ENCODE measurements around the gene NELFCD. TPM values are rescaled to one million over a fixed set of nuclear protein-coding genes. Genes with fewer than 3 reads are reported as not detected.
"Not testable (repeated sequence)": the region's sequence is repeated elsewhere in the genome, so short reads cannot be mapped to it uniquely, and the experiment has no call there.

Gene NELFCD
- total RNA-seq, 1 experiment from 2014 or later = 50.0 TPM

- DNase-seq (ENCODE audit: low read depth in 1 of 2, low spot score in 2 of 2) = no peak
- Histone ChIP-seq H3K27ac (no peak overlapping the region), H3K4me3 (no peak overlapping the region), H3K36me3 (no peaks in the 10 kb centered on the region), H3K9me3 (replicated peaks) (no peaks in the 10 kb centered on the region), H3K4me1 (replicated peaks) (no peaks in the 10 kb centered on the region), H3K27me3 (replicated peaks) (peaks cover 8% of the 10 kb centered on the region; the same call in 1 of the 2 replicates)
These were observed 17.9 kb upstream of the NELFCD start for GRCh38 chr20:58963060-58963584.

- not testable (repeated sequence) for H3K4me3 ChIP-seq; DNase-seq (ENCODE audit: low read depth in 1 of 2, low spot score in 2 of 2); H3K9me3 ChIP-seq (replicated peaks); H3K36me3 ChIP-seq; H3K4me1 ChIP-seq (replicated peaks); H3K27ac ChIP-seq
- H3K27me3 ChIP-seq (replicated peaks) = peaks cover 10% of the 10 kb centered on the region
These were observed 17.1 kb upstream of the NELFCD start for GRCh38 chr20:58963922-58964321.

GRCh38 chr20:58965270-58966064 is 15.6 kb upstream of the NELFCD start:
- no peak for DNase-seq (ENCODE audit: low read depth in 1 of 2, low spot score in 2 of 2)
- peaks cover 10% of the 10 kb centered on the region for H3K27me3 ChIP-seq (replicated peaks)
- H3K4me1 ChIP-seq (replicated peaks) = no peaks in the 10 kb centered on the region
- no peak overlapping the region for H3K27ac ChIP-seq
- 0 out of 2 replicates have a peak, but pooled peaks cover 3% of the 10 kb centered on the region for H3K9me3 ChIP-seq (replicated peaks)
- H3K4me3 ChIP-seq = no peak overlapping the region
- no peaks in the 10 kb centered on the region for H3K36me3 ChIP-seq

- Histone ChIP-seq H3K27ac (no peak overlapping the region), H3K9me3 (replicated peaks) (0 out of 2 replicates have a peak, but pooled peaks cover 3% of the 10 kb centered on the region), H3K4me3 (no peak overlapping the region), H3K36me3 (no peaks in the 10 kb centered on the region), H3K27me3 (replicated peaks) (peaks cover 10% of the 10 kb centered on the region), H3K4me1 (replicated peaks) (no peaks in the 10 kb centered on the region)
- no peak for DNase-seq (ENCODE audit: low read depth in 1 of 2, low spot score in 2 of 2)
These were observed 13.2 kb upstream of the NELFCD start for GRCh38 chr20:58967652-58968429.

- H3K27ac ChIP-seq = no peak overlapping the region
- H3K27me3 ChIP-seq (replicated peaks) = peaks cover 6% of the 10 kb centered on the region
- no peak for DNase-seq (ENCODE audit: low read depth in 1 of 2, low spot score in 2 of 2)
- H3K4me1 ChIP-seq (replicated peaks) = no peaks in the 10 kb centered on the region
- H3K9me3 ChIP-seq (replicated peaks) = 0 out of 2 replicates have a peak, but pooled peaks cover 3% of the 10 kb centered on the region
- H3K4me3 ChIP-seq = no peak overlapping the region
- no peaks in the 10 kb centered on the region for H3K36me3 ChIP-seq
These were observed 11.6 kb upstream of the NELFCD start for GRCh38 chr20:58969439-58969838.

- H3K4me1 ChIP-seq (replicated peaks) = no peaks in the 10 kb centered on the region
- peaks cover 3% of the 10 kb centered on the region for H3K27me3 ChIP-seq (replicated peaks)
- 0 out of 2 replicates have a peak, but pooled peaks cover 3% of the 10 kb centered on the region for H3K9me3 ChIP-seq (replicated peaks)
- H3K27ac ChIP-seq = no peak overlapping the region
- no peak overlapping the region for H3K4me3 ChIP-seq
- DNase-seq (ENCODE audit: low read depth in 1 of 2, low spot score in 2 of 2) = no peak
- no peaks in the 10 kb centered on the region for H3K36me3 ChIP-seq
These were observed 10.9 kb upstream of the NELFCD start for GRCh38 chr20:58970146-58970545.

- Histone ChIP-seq H3K27ac (no peak overlapping the region), H3K4me3 (no peak overlapping the region)
- DNase-seq (ENCODE audit: low read depth in 1 of 2, low spot score in 2 of 2) = no peak
These were observed 9.6 kb upstream of the NELFCD start for GRCh38 chr20:58971429-58971828.

GRCh38 chr20:58973179-58973578 is 7.9 kb upstream of the NELFCD start:
- no peak overlapping the region for H3K4me3 ChIP-seq
- H3K27ac ChIP-seq = no peak overlapping the region
- H3K9me3 ChIP-seq (replicated peaks) = 0 out of 2 replicates have a peak, but pooled peaks cover 3% of the 10 kb centered on the region
- no peak for DNase-seq (ENCODE audit: low read depth in 1 of 2, low spot score in 2 of 2)
- no peaks in the 10 kb centered on the region for H3K36me3 ChIP-seq
- no peaks in the 10 kb centered on the region for H3K4me1 ChIP-seq (replicated peaks)
- peaks cover 3% of the 10 kb centered on the region for H3K27me3 ChIP-seq (replicated peaks)

More at GRCh38 chr20:58971429-58971828, 9.6 kb upstream of the NELFCD start:
- H3K4me1 ChIP-seq (replicated peaks) = no peaks in the 10 kb centered on the region
- 0 out of 2 replicates have a peak, but pooled peaks cover 3% of the 10 kb centered on the region for H3K9me3 ChIP-seq (replicated peaks)
- H3K27me3 ChIP-seq (replicated peaks) = peaks cover 3% of the 10 kb centered on the region
- H3K36me3 ChIP-seq = no peaks in the 10 kb centered on the region

- no peak overlapping the region for H3K4me3 ChIP-seq
- no peak overlapping the region for H3K27ac ChIP-seq
- H3K9me3 ChIP-seq (replicated peaks) = 0 out of 2 replicates have a peak, but pooled peaks cover under 1% of the 10 kb centered on the region
- no peaks in the 10 kb centered on the region for H3K36me3 ChIP-seq
- H3K4me1 ChIP-seq (replicated peaks) = no peaks in the 10 kb centered on the region
- H3K27me3 ChIP-seq (replicated peaks) = peaks cover under 1% of the 10 kb centered on the region
- DNase-seq (ENCODE audit: low read depth in 1 of 2, low spot score in 2 of 2) = no peak
These were observed 7.2 kb upstream of the NELFCD start for GRCh38 chr20:58973866-58974265.

- no peak for DNase-seq (ENCODE audit: low read depth in 1 of 2, low spot score in 2 of 2)
- no peak overlapping the region for H3K4me3 ChIP-seq
- H3K27ac ChIP-seq = no peak overlapping the region
- H3K4me1 ChIP-seq (replicated peaks) = no peaks in the 10 kb centered on the region; the same call in 1 of the 2 replicates
- no peaks in the 10 kb centered on the region for H3K36me3 ChIP-seq
- no peaks in the 10 kb centered on the region for H3K27me3 ChIP-seq (replicated peaks)
- no peaks in the 10 kb centered on the region for H3K9me3 ChIP-seq (replicated peaks)
These were observed 5.7 kb upstream of the NELFCD start for GRCh38 chr20:58975353-58975752.

- Histone ChIP-seq H3K4me1 (replicated peaks) (peaks cover 4% of the 10 kb centered on the region), H3K27me3 (replicated peaks) (no peaks in the 10 kb centered on the region), H3K9me3 (replicated peaks) (no peaks in the 10 kb centered on the region; the same call in 1 of the 2 replicates), H3K36me3 (peaks cover 1% of the 10 kb centered on the region; the same call in 1 of the 2 replicates), H3K4me3 (no peak overlapping the region), H3K27ac (no peak overlapping the region)
- DNase-seq (ENCODE audit: low read depth in 1 of 2, low spot score in 2 of 2) = no peak
These were observed 4.9 kb upstream of the NELFCD start for GRCh38 chr20:58976061-58976730.

- Histone ChIP-seq H3K36me3 (peaks cover 11% of the 10 kb centered on the region), H3K4me3 (no peak overlapping the region), H3K4me1 (replicated peaks) (peaks cover 11% of the 10 kb centered on the region), H3K9me3 (replicated peaks) (no peaks in the 10 kb centered on the region; the same call in 1 of the 2 replicates), H3K27me3 (replicated peaks) (no peaks in the 10 kb centered on the region), H3K27ac (no peak overlapping the region)
- DNase-seq (ENCODE audit: low read depth in 1 of 2, low spot score in 2 of 2) = no peak
These were observed 2.5 kb upstream of the NELFCD start for GRCh38 chr20:58978351-58979190.

All from SJSA1 (cell line).